Duodenal mucosa (tissue), 2 donors: ENCODE data around the gene MGMT.

Source experiments
- H3K27ac ChIP-seq: one replicate; pipeline ENCODE4 v1.7.0; 2013; ENCODE audit warnings: low read depth, low read length
- H3K27me3 ChIP-seq, 2 donors: one replicate each; pipeline ENCODE4 v1.7.0; 2013; ENCODE audit warnings: low read length in 2 of 2, control low read depth in 1 of 2; ENCODE audit not compliant: insufficient read depth in 2 of 2, control insufficient read depth in 1 of 2
- H3K36me3 ChIP-seq, 2 donors: one replicate each; pipeline ENCODE4 v1.7.0; 2013; ENCODE audit warnings: low read length in 2 of 2, control low read depth in 1 of 2; ENCODE audit not compliant: insufficient read depth in 2 of 2, control insufficient read depth in 1 of 2
- H3K4me1 ChIP-seq, 2 donors: one replicate each; pipeline ENCODE4 v1.7.0; 2013; ENCODE audit warnings: low read length in 2 of 2, control low read depth in 1 of 2; ENCODE audit not compliant: insufficient read depth in 2 of 2, control insufficient read depth in 1 of 2
- H3K4me3 ChIP-seq, 2 donors: one replicate each; pipeline ENCODE4 v1.7.0; 2013; ENCODE audit warnings: low read length in 2 of 2, low read depth in 1 of 2
- H3K9ac ChIP-seq, 2 donors: one replicate each; pipeline ENCODE4 v1.7.0; 2013; ENCODE audit warnings: low read length in 2 of 2, low read depth in 1 of 2
- H3K9me3 ChIP-seq, 2 donors: one replicate each; pipeline ENCODE4 v1.7.0; 2013; ENCODE audit warnings: low read length in 2 of 2, control low read depth in 1 of 2; ENCODE audit not compliant: control insufficient read depth in 1 of 2

MGMT gene

DNA sequence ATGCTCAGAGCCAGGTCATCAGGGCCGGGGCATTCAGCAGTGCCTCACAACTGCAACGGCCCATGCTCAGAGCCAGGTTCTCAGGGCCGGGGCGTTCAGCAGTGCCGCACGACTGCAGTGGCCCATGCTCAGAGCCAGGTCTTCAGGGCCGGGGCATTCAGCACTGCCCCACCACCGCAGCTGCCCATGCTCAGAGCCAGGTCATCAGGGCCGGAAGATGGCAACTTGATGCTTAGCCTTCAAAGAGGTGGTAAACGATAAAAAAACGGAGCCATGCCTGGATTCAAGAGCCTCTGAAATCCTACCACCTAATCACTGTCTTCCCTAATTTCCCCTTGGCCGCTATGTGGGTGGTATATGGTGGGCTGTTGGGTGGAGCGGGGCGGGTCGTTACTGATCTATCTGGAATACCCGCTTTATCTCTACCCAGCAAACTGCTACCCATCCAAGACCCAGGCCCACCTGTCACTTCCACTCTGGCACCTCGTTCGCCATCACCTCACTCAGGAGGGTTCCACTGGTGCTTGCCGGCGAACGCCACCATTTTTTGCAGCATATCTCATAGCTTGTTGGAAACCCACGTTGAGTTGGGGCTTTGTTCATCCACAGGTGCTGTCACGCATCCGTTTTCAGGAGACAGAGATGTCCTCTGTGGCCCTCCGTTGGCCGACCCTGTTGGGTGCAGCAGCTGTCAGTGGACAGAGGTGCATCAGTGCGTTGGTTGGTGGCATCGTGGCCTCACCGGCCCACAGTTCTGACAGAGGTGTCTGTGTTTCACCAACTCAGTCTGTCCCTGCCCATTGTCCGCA is 275.9 kb downstream of the MGMT start:
- H3K36me3 ChIP-seq: no peaks in the 10 kb centered on the region
- no peak overlapping the region for H3K27ac ChIP-seq
- no peaks in the 10 kb centered on the region for H3K27me3 ChIP-seq
- no peaks in the 10 kb centered on the region for H3K4me1 ChIP-seq
- no peak overlapping the region for H3K9ac ChIP-seq
- H3K4me3 ChIP-seq: no peak overlapping the region
- H3K9me3 ChIP-seq: peaks cover 7% of the 10 kb centered on the region in 2 donors

DNA sequence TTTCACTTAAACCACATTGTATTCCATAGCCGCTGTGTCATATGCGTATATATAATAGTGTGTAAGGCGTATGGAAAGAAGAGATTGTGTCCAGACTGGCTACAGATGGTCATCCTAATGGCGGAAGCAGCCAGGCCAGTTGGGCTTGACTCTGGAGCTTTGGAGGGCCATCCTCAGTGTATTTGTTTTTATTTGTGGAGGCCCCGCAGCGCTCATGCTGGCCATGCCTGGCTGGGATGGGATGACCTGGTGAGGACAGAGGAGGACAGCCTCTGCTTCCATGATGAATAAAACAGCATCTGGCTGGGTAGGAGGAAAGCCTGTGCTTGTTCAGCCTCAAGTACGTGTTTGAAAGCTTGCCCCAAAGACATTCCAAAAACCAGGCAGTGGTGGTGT is 276.7 kb downstream of the MGMT start:
- no peaks in the 10 kb centered on the region for H3K4me1 ChIP-seq
- H3K36me3 ChIP-seq: no peaks in the 10 kb centered on the region
- H3K4me3 ChIP-seq: no peak overlapping the region
- H3K9ac ChIP-seq: no peak overlapping the region
- no peak overlapping the region for H3K27ac ChIP-seq
- H3K9me3 ChIP-seq: peaks cover 10 to 11% of the 10 kb centered on the region in 2 donors
- no peaks in the 10 kb centered on the region for H3K27me3 ChIP-seq

DNA sequence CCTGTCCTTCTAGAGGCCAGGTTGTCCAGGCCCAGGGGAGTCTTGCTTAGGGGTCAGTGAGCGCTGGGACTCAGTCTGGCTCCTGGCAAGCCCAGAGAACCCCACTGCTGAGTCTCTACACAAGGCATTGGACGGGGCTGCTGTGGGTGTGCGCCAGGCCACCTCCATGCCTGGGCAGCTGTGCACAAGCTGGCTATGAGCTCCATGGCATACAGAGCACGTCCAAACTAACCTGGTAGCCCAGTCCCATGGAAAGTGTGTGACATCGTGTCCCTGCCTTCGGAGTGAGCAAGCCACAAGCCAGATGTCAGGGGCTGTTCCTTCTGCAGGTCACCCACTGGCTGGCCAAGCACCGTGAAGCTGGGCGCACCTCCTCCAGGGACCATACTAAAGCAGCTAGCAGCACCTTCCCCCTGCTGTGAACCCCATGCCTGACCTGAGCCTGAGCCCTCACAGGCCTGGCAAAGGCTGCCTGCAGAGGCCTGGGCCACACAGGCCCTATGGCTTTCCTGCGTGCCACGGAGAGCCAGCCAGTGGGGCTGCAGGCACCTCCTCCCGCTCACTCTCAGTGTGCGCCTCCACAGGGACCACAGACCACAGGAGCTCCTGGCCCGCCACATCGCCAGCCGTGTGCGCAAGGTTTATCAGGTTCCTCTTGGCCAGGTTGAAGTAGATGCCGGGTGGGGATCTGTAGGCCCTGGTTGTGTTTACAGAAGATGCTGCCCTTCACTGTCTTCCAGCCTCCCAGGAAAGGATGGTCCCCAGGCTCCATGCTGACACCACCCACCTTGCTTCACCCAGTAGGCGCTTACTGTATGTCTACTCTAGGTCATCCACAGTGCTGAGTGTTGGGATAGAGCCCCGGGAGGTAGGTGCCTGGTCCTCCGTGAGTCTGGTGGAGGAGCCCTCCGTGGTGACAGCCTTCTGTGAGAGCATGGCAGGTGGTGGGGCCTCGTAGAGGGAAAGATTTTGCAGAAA is 277.4 kb downstream of the MGMT start:
- Histone ChIP-seq H3K4me1 (no peaks in the 10 kb centered on the region), H3K36me3 (peaks cover 0 to 3% of the 10 kb centered on the region in 2 donors), H3K9ac (no peak overlapping the region), H3K27ac (no peak overlapping the region), H3K27me3 (no peaks in the 10 kb centered on the region), H3K4me3 (no peak overlapping the region), H3K9me3 (peaks cover 16 to 17% of the 10 kb centered on the region in 2 donors)

DNA sequence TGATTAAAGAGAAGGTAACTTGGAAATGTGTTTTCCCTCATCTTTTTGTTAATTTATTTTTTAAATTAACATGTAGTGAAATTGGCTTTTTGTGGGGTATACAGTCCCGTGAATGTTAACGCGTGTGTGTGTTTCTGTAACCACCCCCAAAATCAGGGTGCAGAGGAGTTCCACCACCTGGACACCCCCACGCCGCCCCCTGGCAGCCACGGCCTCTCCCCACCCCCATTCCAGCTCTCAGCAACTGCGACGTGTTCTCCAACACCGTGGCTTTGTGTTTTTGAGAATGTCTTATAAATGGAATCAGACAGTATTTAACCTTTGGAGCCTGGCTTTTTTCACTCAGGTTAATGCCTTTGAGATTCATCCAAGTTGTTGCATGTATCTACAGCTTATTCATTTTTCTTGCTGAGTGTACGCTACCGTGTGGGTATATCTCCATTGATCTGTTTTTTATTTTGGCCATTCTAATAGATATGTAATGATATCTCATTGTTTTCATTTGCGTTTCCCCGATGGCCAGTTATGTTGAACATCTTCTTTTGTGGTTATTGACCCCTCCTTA is 278.2 kb downstream of the MGMT start:
- Histone ChIP-seq H3K9ac (no peak overlapping the region), H3K9me3 (peaks cover 16 to 20% of the 10 kb centered on the region in 2 donors), H3K4me3 (no peak overlapping the region), H3K27me3 (no peaks in the 10 kb centered on the region), H3K27ac (no peak overlapping the region), H3K4me1 (no peaks in the 10 kb centered on the region), H3K36me3 (peaks cover 0 to 3% of the 10 kb centered on the region in 2 donors)

DNA sequence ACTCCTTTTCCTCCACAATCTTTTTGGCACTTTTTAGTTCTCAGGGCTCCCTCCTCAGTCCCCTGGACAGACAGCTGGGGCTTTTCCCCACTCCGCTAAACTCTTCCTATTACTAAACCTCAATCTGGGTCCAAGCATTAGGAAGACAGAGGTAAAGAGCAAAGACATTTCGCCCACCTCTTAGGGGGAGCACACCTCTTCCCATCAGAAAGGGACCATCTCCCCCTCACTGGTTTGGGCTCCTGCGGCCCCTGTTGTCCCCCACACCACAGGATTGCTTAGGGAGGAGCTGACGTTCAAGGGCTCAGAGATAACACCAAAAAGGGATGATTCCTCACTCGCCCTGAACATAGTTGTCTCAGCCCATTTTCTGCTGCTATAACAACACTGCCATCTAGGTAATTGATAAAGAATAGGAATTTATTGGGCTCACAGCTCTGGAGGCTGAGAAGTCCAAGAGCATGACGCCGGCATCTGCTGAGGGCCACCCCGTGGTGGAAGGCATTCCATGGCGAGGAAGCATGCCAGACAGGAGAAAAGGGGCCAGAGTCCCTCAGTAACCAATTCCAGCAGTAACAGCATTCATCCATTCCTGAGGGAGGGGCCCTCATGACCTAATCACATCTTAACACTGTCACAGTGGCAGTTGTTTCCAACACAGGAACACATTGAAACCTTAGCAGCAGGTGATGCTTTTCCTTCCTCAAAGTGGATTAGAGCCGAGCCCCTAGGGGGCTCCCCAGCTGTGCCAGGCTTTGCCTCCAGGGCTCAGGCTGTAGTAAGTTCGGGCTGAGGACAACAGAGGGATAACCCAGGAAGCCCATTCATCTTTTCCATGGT is 287.4 kb downstream of the MGMT start:
- peaks cover 9 to 12% of the 10 kb centered on the region in 2 donors for H3K9me3 ChIP-seq
- no peaks in the 10 kb centered on the region for H3K4me1 ChIP-seq
- no peaks in the 10 kb centered on the region for H3K27me3 ChIP-seq
- no peak overlapping the region for H3K4me3 ChIP-seq
- no peak overlapping the region for H3K27ac ChIP-seq
- H3K36me3 ChIP-seq: peaks cover 0 to 5% of the 10 kb centered on the region in 2 donors
- no peak overlapping the region for H3K9ac ChIP-seq

DNA sequence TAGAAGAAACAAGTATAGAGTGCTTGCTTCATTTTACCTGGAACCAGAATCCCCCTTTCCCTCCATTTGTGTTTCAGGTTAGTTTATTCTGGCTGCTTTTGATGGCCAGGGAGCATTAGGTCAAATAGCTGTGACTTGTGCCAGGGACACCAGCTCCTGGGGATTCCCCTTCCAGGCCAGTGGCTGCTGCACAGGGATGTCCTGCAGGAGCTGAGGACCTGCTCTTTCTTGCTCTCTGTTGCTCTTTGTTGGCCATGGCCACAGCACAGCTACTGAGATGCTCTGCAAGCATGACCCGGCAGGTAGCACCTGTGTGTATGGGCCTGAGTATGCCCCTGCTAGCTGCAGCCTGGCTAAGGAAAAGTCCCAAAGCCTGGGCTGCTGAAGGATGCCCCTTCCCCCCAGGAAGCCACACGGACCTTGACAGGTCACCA is 288.1 kb downstream of the MGMT start:
- H3K9ac ChIP-seq: no peak overlapping the region
- no peak overlapping the region for H3K27ac ChIP-seq
- H3K27me3 ChIP-seq: no peaks in the 10 kb centered on the region

DNA sequence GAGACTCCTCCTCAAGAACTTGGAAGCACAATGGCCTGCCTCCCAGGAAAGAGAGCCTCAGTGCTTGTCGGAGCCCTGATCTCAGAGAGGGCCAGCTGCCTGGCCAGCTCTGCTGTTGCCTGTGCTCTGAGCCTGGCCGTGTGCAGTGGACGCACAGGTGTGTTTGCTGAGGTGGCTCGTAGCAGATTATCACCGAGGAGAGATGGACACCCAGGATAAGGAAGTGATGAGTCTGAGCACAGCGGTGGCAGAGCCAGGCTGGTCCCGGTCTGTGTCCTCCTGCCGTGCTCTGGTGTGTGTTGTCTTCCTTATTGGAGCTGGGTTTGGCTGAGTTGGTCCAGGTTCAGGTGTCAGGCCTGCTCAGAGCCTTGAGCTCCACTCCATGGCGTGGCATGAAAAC is 288.6 kb downstream of the MGMT start:
- Histone ChIP-seq H3K4me1 (no peaks in the 10 kb centered on the region), H3K27ac (no peak overlapping the region), H3K9ac (no peak overlapping the region), H3K27me3 (no peaks in the 10 kb centered on the region), H3K9me3 (peaks cover 6 to 10% of the 10 kb centered on the region in 2 donors), H3K4me3 (no peak overlapping the region), H3K36me3 (peaks cover 3 to 17% of the 10 kb centered on the region in 2 donors)

More for the DNA sequence above, 288.1 kb downstream of the MGMT start:
- no peak overlapping the region for H3K4me3 ChIP-seq
- H3K36me3 ChIP-seq: peaks cover 1 to 13% of the 10 kb centered on the region in 2 donors
- peaks cover 6 to 12% of the 10 kb centered on the region in 2 donors for H3K9me3 ChIP-seq
- no peaks in the 10 kb centered on the region for H3K4me1 ChIP-seq

DNA sequence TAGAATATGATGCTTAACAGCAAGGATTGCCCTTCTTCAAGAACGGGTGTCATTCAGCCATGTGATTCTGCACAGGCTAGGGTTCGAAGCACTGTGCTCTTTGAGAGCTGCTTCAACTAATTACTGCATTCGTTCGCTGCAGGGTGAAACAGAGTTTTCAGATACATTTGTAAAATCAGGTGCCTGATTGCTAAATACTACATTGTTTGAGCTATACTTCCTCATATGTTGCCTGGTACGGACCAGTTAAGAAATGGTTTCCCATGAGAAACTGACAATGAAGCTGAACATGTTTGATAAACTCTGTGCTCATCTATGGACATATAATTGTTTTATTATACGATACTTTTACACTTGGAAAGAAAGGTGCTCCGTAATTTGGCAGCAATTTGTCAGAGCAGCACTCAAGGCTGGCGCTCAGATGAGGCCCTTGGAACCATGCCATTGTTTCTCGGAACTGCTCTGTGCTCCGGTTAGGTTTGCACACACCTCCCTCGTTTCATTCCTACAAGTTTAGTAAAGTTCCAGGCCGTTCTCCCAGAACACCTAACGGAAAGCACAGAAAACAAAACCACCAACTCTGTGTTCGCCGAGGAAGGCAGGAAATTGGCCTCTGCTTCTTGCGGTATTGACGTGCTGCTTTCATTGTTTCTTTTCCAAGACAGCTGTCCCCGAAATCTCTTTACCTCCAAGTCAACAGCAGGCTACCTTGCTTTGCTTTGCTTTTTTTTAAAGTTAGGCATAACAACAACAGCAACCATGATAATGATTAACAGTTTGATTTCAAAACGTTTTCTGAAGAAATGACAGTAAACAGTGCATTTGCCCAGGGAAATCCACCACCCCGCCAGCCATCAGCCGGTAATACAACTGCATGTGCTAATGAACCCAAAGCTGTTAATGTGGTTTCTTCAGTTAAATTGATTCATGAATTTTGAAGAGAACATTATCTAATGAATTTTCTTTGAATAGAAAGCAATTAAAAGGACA is 290.2 kb downstream of the MGMT start:
- Histone ChIP-seq H3K4me1 (no peaks in the 10 kb centered on the region), H3K27me3 (no peaks in the 10 kb centered on the region), H3K9me3 (peaks cover 3 to 10% of the 10 kb centered on the region in 2 donors), H3K4me3 (no peak overlapping the region), H3K9ac (no peak overlapping the region), H3K27ac (no peak overlapping the region), H3K36me3 (peaks cover 3 to 19% of the 10 kb centered on the region in 2 donors)
